Suprapubic skin (tissue), 4 donors: ENCODE measurements around the gene SRSF2. TPM values are rescaled to one million over a fixed set of nuclear protein-coding genes. Genes with fewer than 3 reads are reported as not detected.

Experiments used
- DNase-seq, 2 donors: peaks; one replicate each; pipeline ENCODE4 v3.0.0-alpha.2; 2019; ENCODE audit warnings: low spot score in 2 of 2
- H3K27ac ChIP-seq: fragments of 200-600 bp; sonication (generic); one replicate; pipeline ENCODE4 v1.5.1; 2019
- H3K27me3 ChIP-seq: fragments of 200-600 bp; sonication (generic); one replicate; pipeline ENCODE4 v1.5.1; 2019
- H3K36me3 ChIP-seq: fragments of 200-600 bp; sonication (generic); one replicate; pipeline ENCODE4 v1.5.1; 2019
- H3K4me1 ChIP-seq: fragments of 200-600 bp; sonication (generic); one replicate; pipeline ENCODE4 v1.5.1; 2019
- H3K4me3 ChIP-seq: fragments of 200-600 bp; sonication (generic); one replicate; pipeline ENCODE4 v1.5.1; 2019; ENCODE audit warnings: mild to moderate bottlenecking
- H3K9me3 ChIP-seq: fragments of 200-600 bp; sonication (generic); one replicate; pipeline ENCODE4 v1.5.1; 2019
- CTCF ChIP-seq, 2 donors: fragments of 200-600 bp in 1 of 2; fragments of 450-650 bp in 1 of 2; sonication (generic) in 1 of 2; IDR thresholded peaks; one replicate each; pipeline ENCODE4 v1.5.1; 2016 to 2019; ENCODE audit warnings: antibody characterized with exemption in 2 of 2, mild to moderate bottlenecking in 1 of 2, moderate library complexity in 1 of 2
- EP300 ChIP-seq: sonication (generic); formaldehyde crosslinking; IDR thresholded peaks from one replicate; pipeline ENCODE4 v1.6.1; 2017; ENCODE audit warnings: antibody characterized with exemption
- POLR2A ChIP-seq, 2 donors: fragments of 450-650 bp; IDR thresholded peaks; one replicate each; pipeline ENCODE4 v1.6.1; 2017; ENCODE audit warnings: antibody characterized with exemption in 2 of 2, mild to moderate bottlenecking in 2 of 2, moderate library complexity in 2 of 2
- POLR2AphosphoS5 ChIP-seq, 3 donors: sonication (generic); formaldehyde crosslinking; IDR thresholded peaks; one replicate each; pipeline ENCODE4 v1.6.1; 2017; ENCODE audit warnings: antibody characterized with exemption in 3 of 3
- WGBS: methylation state at CpG from one replicate; pipeline ENCODE4 v1.1.5; 2018; 5-methylcytosine and 5-hydroxymethylcytosine counted together
- total RNA-seq, 4 donors: library from RNA; depleted of rRNA; stranded (reverse); fragments of >200 nt; gene quantifications; one replicate each; pipeline ENCODE4 v1.1.0, GENCODE V29; 2016

Gene SRSF2
- total RNA-seq, 4 donors from 2014 or later: 170 to 253 (median 186) TPM

GRCh38 chr17:76716839-76717215 lies 20.3 kb downstream of the SRSF2 start:
- no peak for TF ChIP-seq POLR2A (IDR thresholded peaks at IDR 0.05)
- no peak for TF ChIP-seq CTCF (IDR thresholded peaks at IDR 0.05)
- no peak for TF ChIP-seq POLR2AphosphoS5 (IDR thresholded peaks at IDR 0.05)
- no peak for TF ChIP-seq EP300
- H3K27ac ChIP-seq: peak overlapping the region; percentile 69
- 78% methylated on average over 6 of the region's 6 CpGs for WGBS
- peaks cover 22% of the 10 kb centered on the region for H3K4me1 ChIP-seq
- no peaks in the 10 kb centered on the region for H3K9me3 ChIP-seq
- no peak overlapping the region for H3K4me3 ChIP-seq
- H3K36me3 ChIP-seq: peaks cover 77% of the 10 kb centered on the region
- DNase-seq: no peak
- H3K27me3 ChIP-seq: no peaks in the 10 kb centered on the region

GRCh38 chr17:76716146-76716838 lies 20.8 kb downstream of the SRSF2 start:
- Histone ChIP-seq H3K27ac (peak overlapping the region; percentile 69), H3K36me3 (peaks cover 72% of the 10 kb centered on the region), H3K9me3 (no peaks in the 10 kb centered on the region), H3K27me3 (no peaks in the 10 kb centered on the region), H3K4me3 (no peak overlapping the region), H3K4me1 (peaks cover 26% of the 10 kb centered on the region)
- DNase-seq: no peak
- 64% methylated on average over 13 of the region's 13 CpGs for WGBS
- no peak for TF ChIP-seq POLR2A (IDR thresholded peaks at IDR 0.05)
- TF ChIP-seq POLR2AphosphoS5 (IDR thresholded peaks at IDR 0.05): peak in 1 of 3 donors; percentile 11

DNA sequence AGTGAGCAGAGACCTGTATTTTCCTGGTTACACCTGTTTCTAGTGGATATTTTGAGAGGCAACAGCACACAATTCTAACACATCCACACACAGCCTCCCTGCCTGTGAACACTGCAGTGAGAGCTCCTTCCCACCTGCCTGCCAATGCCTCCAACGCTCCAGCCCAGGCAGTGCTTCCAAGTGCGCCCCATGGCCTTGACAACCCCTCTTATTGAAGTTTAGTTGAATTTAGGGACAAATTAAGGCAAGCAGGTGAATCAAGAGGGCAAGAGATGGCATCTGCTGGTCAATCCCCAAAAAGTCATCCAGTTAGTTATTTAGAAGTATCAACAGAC lies 21.7 kb downstream of the SRSF2 start:
- Histone ChIP-seq H3K4me3 (no peak overlapping the region), H3K9me3 (no peaks in the 10 kb centered on the region), H3K4me1 (peaks cover 30% of the 10 kb centered on the region), H3K27me3 (no peaks in the 10 kb centered on the region), H3K27ac (peak overlapping the region; percentile 2), H3K36me3 (peaks cover 63% of the 10 kb centered on the region)
- no peak for DNase-seq
- 90% methylated on average over 2 of the region's 2 CpGs for WGBS
- no peak for TF ChIP-seq POLR2AphosphoS5 (IDR thresholded peaks at IDR 0.05)
- no peak for TF ChIP-seq CTCF (IDR thresholded peaks at IDR 0.05)
- TF ChIP-seq EP300: no peak
- no peak for TF ChIP-seq POLR2A (IDR thresholded peaks at IDR 0.05)

DNA sequence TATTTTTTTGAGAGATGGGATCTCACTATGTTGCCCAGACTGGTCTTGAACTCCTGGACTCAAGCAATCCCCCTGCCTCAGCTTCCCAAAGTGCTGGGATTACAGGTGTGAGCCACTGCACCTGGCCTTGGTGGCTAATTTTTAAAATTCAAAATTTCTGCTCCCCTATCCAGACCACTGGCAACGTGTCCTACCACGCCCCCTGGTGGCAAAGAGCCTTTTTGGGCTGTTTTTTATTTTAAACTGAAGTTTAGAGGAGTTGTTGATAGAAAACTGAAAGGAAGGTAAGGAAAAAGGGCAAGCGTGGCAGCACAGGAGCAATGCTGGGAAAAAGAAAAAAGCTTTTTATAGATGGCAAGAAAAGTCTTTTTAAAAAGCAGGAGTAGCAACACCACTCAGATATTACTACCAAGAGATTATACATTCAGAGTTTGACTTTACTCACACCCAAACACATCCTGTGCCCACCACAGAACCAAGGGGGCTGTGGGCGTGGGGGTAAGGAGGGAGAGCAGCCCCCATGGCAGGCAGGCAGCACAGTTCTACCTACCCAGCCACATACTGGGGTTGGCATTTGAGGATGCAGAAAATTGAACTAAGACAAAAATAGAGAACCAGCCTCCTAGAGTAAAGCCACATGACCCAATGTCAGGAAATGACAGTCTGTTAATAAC lies 22.2 kb downstream of the SRSF2 start:
- Histone ChIP-seq H3K9me3 (no peaks in the 10 kb centered on the region), H3K4me3 (no peak overlapping the region), H3K27ac (peak overlapping the region; percentile 2), H3K36me3 (peaks cover 58% of the 10 kb centered on the region), H3K27me3 (no peaks in the 10 kb centered on the region), H3K4me1 (peaks cover 30% of the 10 kb centered on the region)
- WGBS: 29% methylated on average over 4 of the region's 4 CpGs
- peak; percentile 57 to 69 for TF ChIP-seq CTCF (IDR thresholded peaks at IDR 0.05)
- TF ChIP-seq EP300: no peak
- TF ChIP-seq POLR2A (IDR thresholded peaks at IDR 0.05): no peak
- peak; percentile 80 to 88 for DNase-seq

DNA sequence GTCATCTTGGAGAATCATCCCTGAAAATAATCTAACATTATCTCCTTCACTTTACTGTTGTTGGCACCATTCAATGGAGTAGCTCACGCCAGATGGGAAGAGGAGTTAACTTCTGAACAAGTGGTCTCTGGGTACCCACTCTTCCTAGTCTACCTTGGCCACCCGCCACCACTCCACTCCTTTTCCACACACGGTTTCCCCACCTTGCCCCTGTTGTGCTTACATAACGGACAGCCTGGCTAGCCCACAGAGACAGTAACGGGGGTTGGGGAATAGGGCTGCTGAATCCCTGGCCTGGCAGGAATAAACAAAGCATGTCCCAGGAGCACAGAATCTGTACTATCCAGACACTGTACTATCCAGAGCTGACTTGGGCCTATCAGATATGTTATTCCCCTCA lies 22.8 kb downstream of the SRSF2 start:
- no peak for DNase-seq
- H3K4me3 ChIP-seq: no peak overlapping the region
- no peak overlapping the region for H3K27ac ChIP-seq
- no peak for TF ChIP-seq POLR2AphosphoS5 (IDR thresholded peaks at IDR 0.05)
- no peak for TF ChIP-seq EP300
- TF ChIP-seq CTCF (IDR thresholded peaks at IDR 0.05): no peak
- TF ChIP-seq POLR2A (IDR thresholded peaks at IDR 0.05): no peak
- peaks cover 52% of the 10 kb centered on the region for H3K36me3 ChIP-seq
- H3K9me3 ChIP-seq: no peaks in the 10 kb centered on the region
- no peaks in the 10 kb centered on the region for H3K27me3 ChIP-seq
- peaks cover 36% of the 10 kb centered on the region for H3K4me1 ChIP-seq
- 77% methylated on average over 5 of the region's 5 CpGs for WGBS
